Midbrain (tissue), 1 donor: ENCODE data around the gene TSKS.

Experiments used
- DNase-seq: peaks from one replicate; lab custom pipeline; 2025; lab: John Stamatoyannopoulos, UW

TSKS gene

GRCh38 chr19:49716154-49716553 is 47.0 kb downstream of the TSKS start:
- no peak for DNase-seq

GRCh38 chr19:49713236-49713845 is 49.8 kb downstream of the TSKS start:
- no peak for DNase-seq

GRCh38 chr19:49712397-49712859 is 50.7 kb downstream of the TSKS start:
- no peak for DNase-seq

- DNase-seq = no peak
Measured at GRCh38 chr19:49710372-49710951, 52.6 kb downstream of the TSKS start.

- no peak for DNase-seq
Measured at GRCh38 chr19:49705919-49706318, 57.2 kb downstream of the TSKS start.

- DNase-seq = no peak
Measured at GRCh38 chr19:49704888-49705642, 58.0 kb downstream of the TSKS start.

- DNase-seq = no peak
Measured at GRCh38 chr19:49701271-49701786, 61.8 kb downstream of the TSKS start.

- no peak for DNase-seq
Measured at GRCh38 chr19:49700563-49700962, 62.5 kb downstream of the TSKS start.

GRCh38 chr19:49699364-49699763 is 63.7 kb downstream of the TSKS start:
- DNase-seq = no peak

- no peak for DNase-seq
Measured at GRCh38 chr19:49696865-49697264, 66.2 kb downstream of the TSKS start.

GRCh38 chr19:49696115-49696514 is 67.0 kb downstream of the TSKS start:
- no peak for DNase-seq

GRCh38 chr19:49692147-49692506 is 71.0 kb downstream of the TSKS start:
- DNase-seq = no peak

GRCh38 chr19:49691243-49692146 is 71.6 kb downstream of the TSKS start:
- DNase-seq = peak; percentile 84

GRCh38 chr19:49690656-49691242 is 72.4 kb downstream of the TSKS start, which contains the start of gene CPT1C:
CPT1C (plus strand) TSS chr19:49691116; CDS start chr19:49692253, 1,137 bp downstream.
- DNase-seq = peak; percentile 89

GRCh38 chr19:49690079-49690655 is 72.9 kb downstream of the TSKS start:
- DNase-seq = peak; percentile 44
